ENCODE results near the gene HVCN1. TPM values are rescaled to one million over a fixed set of nuclear protein-coding genes. Genes with fewer than 3 reads are reported as not detected.

HVCN1 gene
- total and polyA plus RNA-seq, 4 donors, result 9.1 to 16.7 (median 10.8) TPM

DNA sequence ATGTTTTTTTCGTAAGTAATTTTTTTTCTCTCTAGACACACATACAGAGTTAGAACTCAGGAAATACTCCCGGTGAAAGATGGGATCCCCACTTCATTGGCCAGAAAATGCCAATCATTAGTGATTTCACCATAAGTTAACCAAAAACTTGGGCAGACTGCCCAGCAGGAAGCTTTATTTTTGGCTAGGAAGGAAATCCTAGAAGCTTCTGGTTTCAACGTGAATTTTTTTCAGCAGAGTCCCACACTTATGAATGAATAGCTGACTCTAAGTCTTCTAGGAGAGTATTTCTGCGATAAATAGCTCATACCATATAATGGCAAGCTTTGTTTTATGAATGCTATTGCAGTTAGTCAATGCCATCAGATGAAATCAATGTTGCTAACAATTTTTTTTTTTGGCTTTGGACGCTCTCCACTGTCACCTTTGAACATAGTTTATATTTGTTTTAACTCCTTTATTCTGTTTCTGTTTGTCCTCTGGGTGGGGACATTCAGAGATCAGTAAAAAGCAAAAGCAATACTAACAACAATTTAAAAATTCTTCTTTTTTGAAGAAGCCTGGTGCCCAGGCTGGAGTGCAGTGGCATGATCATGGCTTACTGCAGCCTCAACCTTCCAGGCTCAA, 44.3 kb upstream of the HVCN1 start:
- H3K4me3 ChIP-seq, result no peak overlapping the region
- TF ChIP-seq, protein P1, sequence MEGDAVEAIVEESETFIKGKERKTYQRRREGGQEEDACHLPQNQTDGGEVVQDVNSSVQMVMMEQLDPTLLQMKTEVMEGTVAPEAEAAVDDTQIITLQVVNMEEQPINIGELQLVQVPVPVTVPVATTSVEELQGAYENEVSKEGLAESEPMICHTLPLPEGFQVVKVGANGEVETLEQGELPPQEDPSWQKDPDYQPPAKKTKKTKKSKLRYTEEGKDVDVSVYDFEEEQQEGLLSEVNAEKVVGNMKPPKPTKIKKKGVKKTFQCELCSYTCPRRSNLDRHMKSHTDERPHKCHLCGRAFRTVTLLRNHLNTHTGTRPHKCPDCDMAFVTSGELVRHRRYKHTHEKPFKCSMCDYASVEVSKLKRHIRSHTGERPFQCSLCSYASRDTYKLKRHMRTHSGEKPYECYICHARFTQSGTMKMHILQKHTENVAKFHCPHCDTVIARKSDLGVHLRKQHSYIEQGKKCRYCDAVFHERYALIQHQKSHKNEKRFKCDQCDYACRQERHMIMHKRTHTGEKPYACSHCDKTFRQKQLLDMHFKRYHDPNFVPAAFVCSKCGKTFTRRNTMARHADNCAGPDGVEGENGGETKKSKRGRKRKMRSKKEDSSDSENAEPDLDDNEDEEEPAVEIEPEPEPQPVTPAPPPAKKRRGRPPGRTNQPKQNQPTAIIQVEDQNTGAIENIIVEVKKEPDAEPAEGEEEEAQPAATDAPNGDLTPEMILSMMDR (IDR thresholded peaks at IDR 0.05; ENCODE audit: control extremely low read depth, extremely low read depth), result no peak
- DNase-seq, result peak in 1 of 3 donors; percentile 28
- peaks cover 8 to 31% (median 17%) of the 10 kb centered on the region in 5 donors for H3K4me1 ChIP-seq (ENCODE audit: control insufficient read depth in 5 of 5, insufficient read depth in 5 of 5, low read length in 5 of 5)
- H3K27me3 ChIP-seq (ENCODE audit: control insufficient read depth in 3 of 3, insufficient read depth in 3 of 3, low read length in 2 of 3), result no peaks in the 10 kb centered on the region
- H3K27ac ChIP-seq (ENCODE audit: low read depth in 1 of 2, low read length in 1 of 2), result peak overlapping the region in 1 of 2 donors; percentile 21
- no peak overlapping the region for H3K9ac ChIP-seq (ENCODE audit: insufficient read depth in 1 of 2, low read length in 2 of 2)
- 46 to 47% methylated on average over 5 of the region's 5 CpGs for WGBS, 2 donors
- no peaks in the 10 kb centered on the region for H3K9me3 ChIP-seq (ENCODE audit: control insufficient read depth in 4 of 4, insufficient read depth in 3 of 4, low read length in 3 of 4)
- H3K36me3 ChIP-seq (ENCODE audit: control insufficient read depth in 4 of 4, insufficient read depth in 4 of 4, low read length in 4 of 4), result peaks cover 15 to 30% (median 17%) of the 10 kb centered on the region in 4 donors
- ATAC-seq (ENCODE audit: insufficient read depth, low FRiP score), result no peak

DNA sequence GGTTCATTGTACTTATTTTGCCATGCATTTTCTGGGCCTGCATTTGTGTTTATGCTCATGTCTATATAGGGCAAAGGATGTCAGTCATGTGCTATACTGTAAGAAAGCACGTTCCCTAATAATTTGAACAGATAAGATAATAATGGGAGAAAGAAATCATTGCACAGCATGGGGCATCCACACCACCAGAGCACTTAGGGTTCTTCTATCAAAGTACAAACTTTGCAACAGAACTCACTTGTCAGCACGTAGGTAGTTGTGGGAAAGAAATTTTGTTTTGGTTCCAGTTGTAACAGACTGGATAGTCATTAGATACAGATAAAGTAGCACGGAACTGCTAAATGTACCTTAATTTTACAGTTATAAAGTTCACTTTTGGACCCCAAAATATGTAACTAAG, 43.7 kb upstream of the HVCN1 start:
- Histone ChIP-seq H3K4me3 (no peak overlapping the region), H3K9me3 (ENCODE audit: control insufficient read depth in 4 of 4, insufficient read depth in 3 of 4, low read length in 3 of 4) (no peaks in the 10 kb centered on the region), H3K4me1 (ENCODE audit: control insufficient read depth in 5 of 5, insufficient read depth in 5 of 5, low read length in 5 of 5) (peaks cover 5 to 31% (median 17%) of the 10 kb centered on the region in 5 donors), H3K27ac (ENCODE audit: low read depth in 1 of 2, low read length in 1 of 2) (no peak overlapping the region), H3K36me3 (ENCODE audit: control insufficient read depth in 4 of 4, insufficient read depth in 4 of 4, low read length in 4 of 4) (peaks cover 15 to 33% (median 17%) of the 10 kb centered on the region in 4 donors), H3K27me3 (ENCODE audit: control insufficient read depth in 3 of 3, insufficient read depth in 3 of 3, low read length in 2 of 3) (no peaks in the 10 kb centered on the region), H3K9ac (ENCODE audit: insufficient read depth in 1 of 2, low read length in 2 of 2) (no peak overlapping the region)
- TF ChIP-seq, protein P1 (IDR thresholded peaks at IDR 0.05; ENCODE audit: control extremely low read depth, extremely low read depth), result no peak
- ATAC-seq (ENCODE audit: insufficient read depth, low FRiP score) (no peak), DNase-seq (no peak)
- WGBS, 2 donors, result 72 to 80% methylated on average over 3 of the region's 3 CpGs

DNA sequence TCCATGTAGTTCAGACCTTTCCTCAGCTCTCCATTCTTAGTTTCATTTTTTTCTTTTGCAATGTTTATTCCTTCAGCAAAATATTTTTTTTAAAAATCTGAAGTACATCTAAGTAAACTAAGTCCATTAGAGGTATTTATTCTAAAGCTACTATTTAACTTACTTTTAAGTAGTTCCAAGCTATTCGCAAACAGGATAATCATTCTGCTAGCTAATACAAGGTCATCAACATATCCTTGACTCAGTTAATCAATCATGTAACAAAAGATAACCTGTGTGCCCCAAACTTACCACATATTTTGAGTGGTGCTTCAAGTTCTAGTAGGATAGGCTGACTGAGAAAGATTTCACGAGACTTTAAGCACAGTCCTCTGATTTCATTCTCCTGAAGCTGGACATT, 42.6 kb upstream of the HVCN1 start:
- Histone ChIP-seq H3K27ac (ENCODE audit: low read depth in 1 of 2, low read length in 1 of 2) (no peak overlapping the region), H3K36me3 (ENCODE audit: control insufficient read depth in 4 of 4, insufficient read depth in 4 of 4, low read length in 4 of 4) (peaks cover 20 to 41% (median 20%) of the 10 kb centered on the region in 4 donors), H3K27me3 (ENCODE audit: control insufficient read depth in 3 of 3, insufficient read depth in 3 of 3, low read length in 2 of 3) (no peaks in the 10 kb centered on the region), H3K9me3 (ENCODE audit: control insufficient read depth in 4 of 4, insufficient read depth in 3 of 4, low read length in 3 of 4) (no peaks in the 10 kb centered on the region), H3K4me1 (ENCODE audit: control insufficient read depth in 5 of 5, insufficient read depth in 5 of 5, low read length in 5 of 5) (peaks cover 5 to 31% (median 17%) of the 10 kb centered on the region in 5 donors), H3K9ac (ENCODE audit: insufficient read depth in 1 of 2, low read length in 2 of 2) (peak overlapping the region in 1 of 2 donors; percentile 19), H3K4me3 (no peak overlapping the region)
- 57 to 81% methylated on average over 2 of the region's 2 CpGs for WGBS, 2 donors
- ATAC-seq (ENCODE audit: insufficient read depth, low FRiP score) (no peak), DNase-seq (no peak)
- TF ChIP-seq, protein P1 (IDR thresholded peaks at IDR 0.05; ENCODE audit: control extremely low read depth, extremely low read depth), result no peak

Data from lung (tissue), 12 donors.